ENCODE measurements around the gene SMCO1. TPM values are rescaled to one million over a fixed set of nuclear protein-coding genes. Genes with fewer than 3 reads are reported as not detected.

The SMCO1 gene
- total RNA-seq, 2 experiments from 2014 or later = not detected

GRCh38 chr3:196503196-196504076 lies 11.7 kb downstream of the SMCO1 start, which contains the start of gene RNF168:
TSS of gene RNF168 (minus strand) at chr3:196503768. CDS start at chr3:196503173, 595 bp downstream.
- Histone ChIP-seq H3K4me1 (ENCODE audit: insufficient read depth, low read length) (peaks cover 27% of the 10 kb centered on the region), H3K4me3 (ENCODE audit: low read length) (peak within 1 kb of the TSS; percentile 100), H3K36me3 (ENCODE audit: insufficient read depth, low read length) (peaks cover 6% of the 10 kb centered on the region), H3K9me3 (ENCODE audit: control insufficient read depth in 1 of 2, insufficient read depth in 1 of 2, low read length in 2 of 2) (peaks cover 0 to 4% of the 10 kb centered on the region in 2 experiments), H3K27me3 (ENCODE audit: control insufficient read depth in 1 of 2, insufficient read depth in 2 of 2, low read length in 2 of 2) (no peaks in the 10 kb centered on the region), H3K27ac (ENCODE audit: low read depth in 1 of 2, low read length in 2 of 2) (peak within 1 kb of the TSS; percentile 85 to 86)
- no peaks in the 10 kb centered on the region for H3K27me3 Mint-ChIP-seq
- CTCF ChIA-PET = interaction anchor here (1.4 to 2.0 kb wide), 3 partner anchors 17 to 25 kb away, joined by 4 to 6 read pairs (median 4); no protein-coding TSS in a partner anchor
- H3K4me1 Mint-ChIP-seq (ENCODE audit: low read depth) = peaks cover 40% of the 10 kb centered on the region
- ATAC-seq (ENCODE audit: poor library complexity) (peak; percentile 69), DNase-seq (peak; percentile 71 to 95 (median 90))
- peak within 1 kb of the TSS; percentile 96 for H3K27ac Mint-ChIP-seq
- peak within 1 kb of the TSS; percentile 99 for H3K4me3 Mint-ChIP-seq
- intact Hi-C loops (cut with DNase I, micrococcal nuclease) = loop anchor here (2.0 to 10.0 kb wide), 3 partner anchors 65 to 429 kb away; partner anchors contain the start of genes FBXO45 (in 2 of the 2), UBXN7 (in 2 of the 2) and WDR53 (in 2 of the 2)
- POLR2A ChIA-PET = interaction anchor here (0.7 to 4.0 kb wide), 10 partner anchors 13 to 439 kb away, joined by 3 to 29 read pairs (median 5); partner anchors contain the start of genes DYNLT2B, FBXO45, NCBP2 and UBXN7
- TF ChIP-seq CTCF (IDR thresholded peaks at IDR 0.05) = no peak
- peaks cover 44% of the 10 kb centered on the region for H3K36me3 Mint-ChIP-seq (ENCODE audit: low read depth)
- peaks cover 6% of the 10 kb centered on the region for H3K9me3 Mint-ChIP-seq

GRCh38 chr3:196502775-196503195 lies 12.4 kb downstream of the SMCO1 start:
- intact Hi-C loops (cut with DNase I, micrococcal nuclease) = loop anchor here (2.0 to 10.0 kb wide), 3 partner anchors 66 to 428 kb away; partner anchors contain the start of genes FBXO45 (in 2 of the 2), UBXN7 (in 2 of the 2) and WDR53 (in 2 of the 2)

More at GRCh38 chr3:196502775-196503195, 12.4 kb downstream of the SMCO1 start:
- H3K9me3 Mint-ChIP-seq = peaks cover 6% of the 10 kb centered on the region
- peak overlapping the region; percentile 96 for H3K27ac Mint-ChIP-seq
- ATAC-seq (ENCODE audit: poor library complexity) (peak; percentile 62), DNase-seq (peak; percentile 36 to 88 (median 51))
- Histone ChIP-seq H3K4me1 (ENCODE audit: insufficient read depth, low read length) (peaks cover 29% of the 10 kb centered on the region), H3K27me3 (ENCODE audit: control insufficient read depth in 1 of 2, insufficient read depth in 2 of 2, low read length in 2 of 2) (no peaks in the 10 kb centered on the region), H3K4me3 (ENCODE audit: low read length) (peak overlapping the region; percentile 100), H3K27ac (ENCODE audit: low read depth in 1 of 2, low read length in 2 of 2) (peak overlapping the region; percentile 85 to 86), H3K9me3 (ENCODE audit: control insufficient read depth in 1 of 2, insufficient read depth in 1 of 2, low read length in 2 of 2) (peaks cover 0 to 4% of the 10 kb centered on the region in 2 experiments), H3K36me3 (ENCODE audit: insufficient read depth, low read length) (peaks cover 6% of the 10 kb centered on the region)
- ChIA-PET POLR2A (interaction anchor here (0.7 to 4.0 kb wide), 8 partner anchors 13 to 440 kb away, joined by 3 to 29 read pairs (median 6); partner anchors contain the start of genes DYNLT2B, FBXO45, NCBP2 and UBXN7), CTCF (interaction anchor here (1.4 kb wide), 1 partner anchor 26 kb away, joined by 6 read pairs; no protein-coding TSS in a partner anchor)
- H3K36me3 Mint-ChIP-seq (ENCODE audit: low read depth) = peaks cover 48% of the 10 kb centered on the region
- TF ChIP-seq CTCF (IDR thresholded peaks at IDR 0.05) = no peak
- H3K4me3 Mint-ChIP-seq = peak overlapping the region; percentile 99
- H3K27me3 Mint-ChIP-seq = no peaks in the 10 kb centered on the region
- peaks cover 45% of the 10 kb centered on the region for H3K4me1 Mint-ChIP-seq (ENCODE audit: low read depth)
